Ishikawa (cell line): Measurements from ENCODE around the gene ABCA2.

Experiments
- CEBPB ChIP-seq: IDR thresholded peaks from 2 replicates; pipeline ENCODE4 v1.6.1; 2012
- CREB1 ChIP-seq: IDR thresholded peaks from 2 replicates; pipeline ENCODE4 v1.6.1; 2012; ENCODE audit warnings: low read depth
- EP300 ChIP-seq: IDR thresholded peaks from 2 replicates; pipeline ENCODE4 v1.6.1; 2012; ENCODE audit warnings: borderline replicate concordance
- FOXM1 ChIP-seq: IDR thresholded peaks from 2 replicates; pipeline ENCODE4 v1.6.1; 2012; ENCODE audit warnings: low read depth, borderline replicate concordance
- NFIC ChIP-seq: IDR thresholded peaks from 2 replicates; pipeline ENCODE4 v1.6.1; 2012
- RAD21 ChIP-seq: IDR thresholded peaks from 2 replicates; pipeline ENCODE4 v1.6.1; 2012; ENCODE audit warnings: low read depth
- TAF1 ChIP-seq: IDR thresholded peaks from 2 replicates; pipeline ENCODE4 v1.6.1; 2012; ENCODE audit warnings: low read depth, mild to moderate bottlenecking
- YY1 ChIP-seq: IDR thresholded peaks from 2 replicates; pipeline ENCODE4 v1.6.1; 2012; ENCODE audit warnings: low read depth
- TF ChIP-seq, protein P1 (sequence below): IDR thresholded peaks from 2 replicates; pipeline ENCODE4 v1.6.1; 2012; ENCODE audit warnings: low read depth, mild to moderate bottlenecking

- TF ChIP-seq, protein P1, sequence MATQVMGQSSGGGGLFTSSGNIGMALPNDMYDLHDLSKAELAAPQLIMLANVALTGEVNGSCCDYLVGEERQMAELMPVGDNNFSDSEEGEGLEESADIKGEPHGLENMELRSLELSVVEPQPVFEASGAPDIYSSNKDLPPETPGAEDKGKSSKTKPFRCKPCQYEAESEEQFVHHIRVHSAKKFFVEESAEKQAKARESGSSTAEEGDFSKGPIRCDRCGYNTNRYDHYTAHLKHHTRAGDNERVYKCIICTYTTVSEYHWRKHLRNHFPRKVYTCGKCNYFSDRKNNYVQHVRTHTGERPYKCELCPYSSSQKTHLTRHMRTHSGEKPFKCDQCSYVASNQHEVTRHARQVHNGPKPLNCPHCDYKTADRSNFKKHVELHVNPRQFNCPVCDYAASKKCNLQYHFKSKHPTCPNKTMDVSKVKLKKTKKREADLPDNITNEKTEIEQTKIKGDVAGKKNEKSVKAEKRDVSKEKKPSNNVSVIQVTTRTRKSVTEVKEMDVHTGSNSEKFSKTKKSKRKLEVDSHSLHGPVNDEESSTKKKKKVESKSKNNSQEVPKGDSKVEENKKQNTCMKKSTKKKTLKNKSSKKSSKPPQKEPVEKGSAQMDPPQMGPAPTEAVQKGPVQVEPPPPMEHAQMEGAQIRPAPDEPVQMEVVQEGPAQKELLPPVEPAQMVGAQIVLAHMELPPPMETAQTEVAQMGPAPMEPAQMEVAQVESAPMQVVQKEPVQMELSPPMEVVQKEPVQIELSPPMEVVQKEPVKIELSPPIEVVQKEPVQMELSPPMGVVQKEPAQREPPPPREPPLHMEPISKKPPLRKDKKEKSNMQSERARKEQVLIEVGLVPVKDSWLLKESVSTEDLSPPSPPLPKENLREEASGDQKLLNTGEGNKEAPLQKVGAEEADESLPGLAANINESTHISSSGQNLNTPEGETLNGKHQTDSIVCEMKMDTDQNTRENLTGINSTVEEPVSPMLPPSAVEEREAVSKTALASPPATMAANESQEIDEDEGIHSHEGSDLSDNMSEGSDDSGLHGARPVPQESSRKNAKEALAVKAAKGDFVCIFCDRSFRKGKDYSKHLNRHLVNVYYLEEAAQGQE = no peak
- no peak for TF ChIP-seq CEBPB
- no peak for TF ChIP-seq NFIC
- TF ChIP-seq EP300 = no peak
- TF ChIP-seq CREB1 = no peak
- TF ChIP-seq YY1 = no peak
- no peak for TF ChIP-seq TAF1
- TF ChIP-seq FOXM1 = no peak
- no peak for TF ChIP-seq RAD21
Observed at GRCh38 chr9:137022662-137023008, 5.4 kb downstream of the ABCA2 start.
